Brain microvascular endothelial cell (primary cell): ENCODE data around the gene CCIN.

Experiments used
- DNase-seq: peaks from one replicate; pipeline ENCODE4 v3.0.0-alpha.2; 2020
- H3K27ac ChIP-seq: fragments of 250-450 bp; sonication (Bioruptor Pico); 2 replicates; pipeline ENCODE4 v1.5.1; 2020; ENCODE audit warnings: mild to moderate bottlenecking, moderate library complexity
- H3K27me3 ChIP-seq: fragments of 250-450 bp; sonication (Bioruptor Pico); replicated peaks from 2 replicates; pipeline ENCODE4 v1.5.1; 2020; ENCODE audit warnings: mild to moderate bottlenecking
- H3K36me3 ChIP-seq: fragments of 250-450 bp; sonication (Bioruptor Pico); replicated peaks from 2 replicates; pipeline ENCODE4 v1.5.1; 2020; ENCODE audit warnings: mild to moderate bottlenecking
- H3K4me3 ChIP-seq: 2 replicates; pipeline ENCODE4 v1.5.1; 2011; ENCODE audit warnings: low read depth, mild to moderate bottlenecking, control low read depth, low read length, moderate library complexity
- CTCF ChIP-seq: IDR thresholded peaks from 2 replicates; pipeline ENCODE4 v1.5.1; 2011; ENCODE audit warnings: low read depth, mild to moderate bottlenecking, moderate library complexity, low read length, control low read depth, inconsistent platforms; ENCODE audit errors: missing control alignments
- in situ Hi-C: cut with HindIII; loops from 2 replicates; pipeline ENCODE4 v1.10.0; 2017; ENCODE audit warnings: low sequenced_read_pairs, low pct_ligation_motif_present

The CCIN gene

DNA sequence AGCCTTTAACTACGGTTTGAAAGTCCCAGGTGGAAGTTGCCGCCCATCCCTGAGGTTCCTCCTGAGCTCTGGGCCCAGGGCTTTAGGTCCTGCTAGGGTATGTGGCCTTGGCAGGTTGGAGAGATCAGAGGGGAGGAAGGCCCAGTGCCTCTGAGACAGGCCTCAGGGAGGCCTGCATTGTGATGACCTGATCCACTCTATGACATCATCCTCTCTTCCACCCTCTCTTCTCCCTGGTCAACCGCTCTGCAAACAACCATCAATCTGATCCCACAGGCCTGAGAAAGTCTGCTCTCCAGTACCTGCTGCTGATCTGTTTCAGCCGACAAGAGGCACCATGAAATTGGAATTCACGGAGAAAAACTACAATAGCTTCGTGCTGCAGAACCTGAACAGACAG lies at the start of gene CCIN:
Gene CCIN (plus strand): TSS at position 223 of the 400 bp plus-strand sequence. CDS start 115 bp downstream, at position 338.
- Histone ChIP-seq H3K36me3 (no peaks in the 10 kb centered on the region), H3K27ac (no peak within 1 kb of the TSS), H3K4me3 (no peak within 1 kb of the TSS), H3K27me3 (no peaks in the 10 kb centered on the region)
- no peak for DNase-seq
- no peak for TF ChIP-seq CTCF
- in situ Hi-C loops = no loop called here

DNA sequence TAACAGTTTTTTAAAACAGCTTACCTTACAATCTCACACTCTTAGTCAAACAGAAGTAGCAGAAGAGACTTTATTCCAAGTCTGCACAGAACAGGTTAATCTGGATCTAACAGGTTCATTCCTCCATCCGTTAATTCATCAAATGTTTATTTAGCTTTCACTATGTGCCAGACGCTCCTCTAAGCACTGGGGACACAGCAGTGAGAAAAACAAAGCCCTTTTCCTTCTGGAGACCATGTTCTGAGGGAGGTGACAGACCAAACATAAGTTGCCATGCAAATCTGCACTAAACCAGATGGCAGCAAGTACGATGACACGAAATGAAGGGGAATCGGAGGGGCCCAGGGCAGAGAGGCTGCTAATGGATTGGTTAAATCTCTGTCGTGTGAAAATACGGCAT lies 49.7 kb upstream of the CCIN start:
- no peak for TF ChIP-seq CTCF
- in situ Hi-C loops = no loop called here

GRCh38 chr9:36120705-36121104 lies 48.5 kb upstream of the CCIN start:
- H3K36me3 ChIP-seq = peaks cover 24% of the 10 kb centered on the region
- H3K4me3 ChIP-seq = no peak overlapping the region
- in situ Hi-C loops = no loop called here
- no peak for TF ChIP-seq CTCF
- DNase-seq = no peak
- H3K27me3 ChIP-seq = no peaks in the 10 kb centered on the region
- no peak overlapping the region for H3K27ac ChIP-seq

More for the DNA sequence above, 49.7 kb upstream of the CCIN start:
- H3K4me3 ChIP-seq = no peak overlapping the region
- H3K36me3 ChIP-seq = peaks cover 24% of the 10 kb centered on the region
- no peak overlapping the region for H3K27ac ChIP-seq
- no peak for DNase-seq
- H3K27me3 ChIP-seq = no peaks in the 10 kb centered on the region

GRCh38 chr9:36121971-36122370 lies 47.2 kb upstream of the CCIN start:
- H3K4me3 ChIP-seq = no peak overlapping the region
- peaks cover 22% of the 10 kb centered on the region for H3K36me3 ChIP-seq
- no peak for DNase-seq
- in situ Hi-C loops = no loop called here
- no peak overlapping the region for H3K27ac ChIP-seq
- TF ChIP-seq CTCF = no peak
- H3K27me3 ChIP-seq = no peaks in the 10 kb centered on the region

DNA sequence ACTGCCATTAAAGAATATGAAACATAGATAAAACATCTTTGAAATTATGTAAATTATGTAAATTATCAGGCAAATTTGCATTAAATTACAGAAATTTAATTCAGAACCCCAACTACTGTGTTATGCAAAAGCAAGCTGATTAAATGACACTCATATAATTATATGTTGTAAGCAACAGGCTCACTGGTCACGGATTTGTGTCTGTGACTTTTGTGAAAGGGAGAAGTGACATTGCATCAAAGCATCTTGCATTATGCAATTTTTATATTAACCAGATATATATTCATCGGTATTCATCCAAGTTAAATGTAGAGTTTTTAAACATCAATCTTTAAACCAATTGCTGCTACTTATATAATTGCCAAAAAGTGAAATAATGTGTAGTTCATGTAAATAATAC lies 45.7 kb upstream of the CCIN start:
- Histone ChIP-seq H3K36me3 (peaks cover 18% of the 10 kb centered on the region), H3K4me3 (no peak overlapping the region), H3K27ac (no peak overlapping the region), H3K27me3 (no peaks in the 10 kb centered on the region)
- no peak for DNase-seq
- no peak for TF ChIP-seq CTCF
- in situ Hi-C loops = no loop called here

DNA sequence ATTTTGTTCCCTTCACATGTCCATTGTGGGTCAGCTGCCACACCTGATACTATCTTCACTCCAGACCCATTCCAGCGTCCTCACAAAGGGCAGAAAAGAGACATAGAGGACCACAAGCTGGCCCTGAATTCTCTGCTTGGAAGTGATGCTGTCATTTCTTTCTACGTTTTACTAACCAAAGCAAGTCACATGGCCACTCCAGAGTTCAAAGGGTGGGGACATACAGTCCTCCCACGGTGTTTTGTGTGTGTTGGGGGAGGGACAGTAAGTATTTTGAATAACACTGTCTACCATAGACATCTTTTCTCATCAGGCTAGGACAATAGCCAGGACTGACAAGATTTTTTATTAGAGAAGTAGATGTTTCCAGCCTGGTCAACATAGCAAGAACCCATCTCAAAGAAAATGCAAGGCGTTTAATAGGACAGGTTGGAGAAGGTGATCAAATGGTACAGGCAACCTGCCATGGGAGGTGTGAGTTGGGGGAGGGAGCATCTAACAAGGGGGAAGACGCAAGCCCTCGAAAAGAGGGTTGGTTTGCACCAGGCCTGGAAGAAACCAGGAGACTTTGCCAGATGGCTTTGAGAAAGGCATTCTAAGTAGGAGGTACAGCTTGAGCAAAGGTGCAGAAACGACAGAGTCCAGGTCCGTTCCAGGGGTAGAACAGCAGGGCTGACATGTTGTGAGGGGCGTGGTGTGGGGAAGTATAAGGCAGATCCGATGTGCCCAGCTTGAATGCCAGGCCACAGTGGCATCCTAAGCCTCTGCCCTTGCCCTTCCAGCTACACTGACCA lies 43.9 kb upstream of the CCIN start:
- Histone ChIP-seq H3K4me3 (no peak overlapping the region), H3K27ac (no peak overlapping the region), H3K36me3 (peaks cover 16% of the 10 kb centered on the region), H3K27me3 (no peaks in the 10 kb centered on the region)
- DNase-seq = no peak
- no peak for TF ChIP-seq CTCF
- in situ Hi-C loops = no loop called here
